HG02623 (cell line): Measurements from ENCODE around the gene TAF4B.

Experiments
- ATAC-seq: cut with Tn5 transposase; IDR thresholded peaks from one replicate; pipeline ENCODE4 v1.9.1; 2021; ENCODE audit warnings: moderate library complexity; ENCODE audit not compliant: unreplicated experiment

TAF4B gene

DNA sequence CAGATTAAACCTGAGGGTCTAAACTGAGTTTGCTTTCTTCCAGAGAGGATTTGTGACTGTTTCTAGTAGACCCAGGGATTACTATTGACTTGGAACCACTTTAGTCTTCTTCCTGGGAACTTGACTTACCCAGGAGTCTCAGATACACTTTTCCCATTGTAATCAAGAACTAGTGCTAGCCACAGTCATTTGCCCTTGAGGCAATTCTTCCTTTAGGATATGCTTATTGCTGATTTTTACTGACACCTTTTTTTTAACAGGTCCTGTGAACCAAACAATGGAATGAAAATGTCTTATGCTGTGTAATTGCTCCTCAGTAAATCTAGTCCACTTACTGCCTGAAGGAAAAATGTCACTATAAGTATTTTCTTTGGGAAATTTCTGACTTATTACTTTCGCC is 78.3 kb downstream of the TAF4B start:
- ATAC-seq = no peak

DNA sequence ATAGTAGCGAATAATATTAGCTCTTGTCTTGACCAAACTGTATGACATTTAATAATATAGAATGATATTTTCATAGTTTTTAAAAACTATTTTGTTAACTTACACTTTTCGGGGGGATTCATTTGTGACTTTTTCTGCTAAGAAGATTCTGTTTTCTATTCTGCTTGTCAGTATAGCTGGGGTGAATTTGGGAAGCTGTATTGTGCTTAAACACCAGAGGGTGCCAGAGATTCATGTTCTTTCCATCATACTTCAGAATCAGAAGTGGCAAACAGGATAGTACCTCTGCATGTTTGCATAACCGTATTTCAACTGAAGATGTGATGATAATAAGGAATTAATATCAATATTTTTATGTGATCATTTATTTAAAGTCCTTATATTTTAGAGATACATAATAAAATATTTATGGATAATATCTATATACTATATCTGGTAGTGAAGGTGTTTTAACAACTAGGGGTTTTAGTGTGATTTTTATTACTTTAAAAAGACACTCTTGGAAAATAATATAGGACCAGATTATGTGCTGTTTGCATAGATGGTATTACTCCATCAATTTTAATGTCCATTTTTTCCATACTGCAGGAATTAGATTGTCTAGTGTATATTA is 81.0 kb downstream of the TAF4B start:
- ATAC-seq = peak; percentile 63

DNA sequence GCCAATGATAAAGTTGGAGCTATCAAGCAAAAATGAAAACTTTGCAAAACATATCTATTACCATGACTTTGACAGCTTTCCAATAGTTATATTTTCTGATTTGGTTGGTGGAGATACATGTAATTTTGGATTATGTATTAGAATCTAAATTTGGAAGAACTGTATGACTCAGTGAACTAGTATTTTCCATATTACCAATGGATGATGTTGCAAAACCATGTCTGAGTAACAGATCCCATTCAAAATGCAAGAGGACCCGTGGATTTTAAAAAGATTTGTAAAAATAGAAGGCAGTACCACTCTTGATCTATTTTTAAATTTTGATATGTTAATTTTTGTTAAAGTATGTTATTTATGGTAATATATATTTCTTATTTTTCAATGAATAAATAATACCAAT is 83.0 kb downstream of the TAF4B start:
- no peak for ATAC-seq

DNA sequence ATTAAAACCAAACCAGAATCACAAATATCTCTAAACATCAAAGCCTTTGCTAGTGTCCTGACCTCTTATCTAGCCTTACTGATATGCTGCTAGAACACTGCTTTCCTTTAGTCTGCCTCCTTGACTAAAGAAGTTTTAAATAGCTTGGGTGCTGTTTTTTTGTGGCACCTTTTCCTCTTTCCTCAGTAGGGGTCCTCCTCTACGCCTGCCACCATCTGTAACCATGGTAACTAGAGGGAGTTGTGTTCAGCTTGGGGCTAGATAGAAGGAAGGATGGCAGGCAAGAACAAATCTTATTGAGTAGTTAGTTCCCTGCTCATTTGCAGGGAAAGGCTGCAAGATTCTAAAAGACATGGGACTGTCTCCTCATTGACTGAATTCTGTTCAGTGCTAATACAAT is 86.0 kb downstream of the TAF4B start:
- no peak for ATAC-seq

DNA sequence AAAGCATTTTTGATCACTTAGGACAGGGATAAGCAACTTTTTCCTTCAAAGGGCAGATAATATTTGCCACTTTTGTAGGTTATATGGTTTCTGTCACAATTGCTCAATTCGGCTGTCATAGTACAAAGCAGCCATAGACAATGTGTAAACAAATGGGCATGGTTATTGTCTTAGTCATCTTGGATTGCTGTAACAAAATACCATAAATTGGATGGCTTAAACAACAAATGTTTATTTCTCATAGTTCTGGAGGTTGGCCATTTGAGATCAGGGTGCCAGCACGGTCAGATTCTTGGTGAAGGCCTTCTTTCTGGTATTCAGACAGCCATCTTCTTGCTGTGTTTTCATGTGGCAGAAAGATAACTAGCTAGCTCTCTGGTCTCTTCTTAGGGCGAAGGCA is 91.2 kb downstream of the TAF4B start:
- no peak for ATAC-seq

DNA sequence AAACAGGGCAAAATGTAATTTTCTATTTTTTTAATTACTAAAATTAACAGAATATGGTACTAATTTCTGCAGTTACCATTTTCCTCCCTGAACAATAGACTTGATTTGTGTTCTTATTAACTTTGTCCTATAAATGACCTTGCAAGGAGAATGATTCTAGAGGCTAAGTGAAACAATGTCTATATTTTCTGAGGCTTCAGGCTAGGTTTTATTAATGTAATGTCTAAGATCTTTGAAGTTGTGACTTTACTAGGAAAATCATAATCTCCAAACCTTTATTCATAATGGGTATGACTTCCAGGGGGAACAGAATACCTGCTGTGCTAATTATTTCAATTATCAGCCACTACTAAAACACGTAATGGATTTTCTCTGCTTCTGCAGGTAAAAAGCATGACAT is 94.4 kb downstream of the TAF4B start:
- no peak for ATAC-seq

DNA sequence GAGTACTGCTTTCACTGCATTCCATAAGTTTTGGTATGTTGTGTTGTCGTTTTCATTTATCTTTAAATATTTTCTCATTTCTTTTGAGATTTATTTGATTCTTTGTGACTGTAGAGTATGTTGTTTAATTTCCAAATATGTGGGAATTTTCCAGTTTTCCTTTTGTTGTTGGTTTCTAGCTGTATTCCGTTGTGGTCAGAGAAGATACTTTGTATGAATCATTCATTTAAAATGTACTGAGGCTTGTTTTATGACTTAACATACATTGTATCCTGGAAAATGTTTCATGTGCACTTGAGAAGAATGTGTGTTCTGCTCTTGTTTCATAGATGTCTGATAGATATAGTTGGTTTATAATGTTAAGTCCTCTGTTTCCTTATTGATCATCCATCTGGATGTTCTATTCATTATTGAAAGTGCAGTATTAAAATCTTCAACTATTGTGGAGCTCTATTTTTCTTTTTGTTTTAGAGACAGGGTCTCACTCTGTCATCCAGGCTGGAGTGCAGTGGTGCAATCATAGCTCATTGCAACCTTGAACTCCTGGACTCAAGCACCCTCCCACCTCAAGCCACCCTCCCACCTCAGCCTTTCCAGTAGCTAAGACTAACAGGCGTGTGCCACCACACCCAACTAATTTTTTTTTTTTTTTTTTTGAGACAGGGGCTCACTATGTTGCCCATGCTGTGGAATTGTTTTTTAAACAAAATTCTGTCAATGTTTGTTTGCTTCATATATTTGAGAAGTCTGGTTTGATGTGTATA is 96.8 kb downstream of the TAF4B start:
- ATAC-seq = no peak

DNA sequence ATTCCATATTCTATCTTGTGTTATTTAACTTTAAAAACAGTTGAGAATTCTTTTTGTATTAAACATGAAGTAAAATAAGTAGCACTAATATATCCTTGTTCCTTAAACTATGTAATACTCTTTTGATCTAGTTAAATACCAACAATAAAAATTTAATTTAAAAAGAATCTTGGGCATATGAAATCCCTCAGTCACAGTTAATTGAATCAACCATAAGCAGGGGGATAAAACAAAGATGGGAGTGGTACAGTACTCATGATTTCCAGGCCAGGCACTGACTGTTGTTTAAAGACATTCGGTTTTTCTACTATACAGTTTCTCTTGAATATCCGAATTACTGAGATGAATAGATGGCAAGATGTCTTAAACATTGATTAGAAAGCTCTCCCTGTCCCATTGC is 99.5 kb downstream of the TAF4B start:
- ATAC-seq = no peak

DNA sequence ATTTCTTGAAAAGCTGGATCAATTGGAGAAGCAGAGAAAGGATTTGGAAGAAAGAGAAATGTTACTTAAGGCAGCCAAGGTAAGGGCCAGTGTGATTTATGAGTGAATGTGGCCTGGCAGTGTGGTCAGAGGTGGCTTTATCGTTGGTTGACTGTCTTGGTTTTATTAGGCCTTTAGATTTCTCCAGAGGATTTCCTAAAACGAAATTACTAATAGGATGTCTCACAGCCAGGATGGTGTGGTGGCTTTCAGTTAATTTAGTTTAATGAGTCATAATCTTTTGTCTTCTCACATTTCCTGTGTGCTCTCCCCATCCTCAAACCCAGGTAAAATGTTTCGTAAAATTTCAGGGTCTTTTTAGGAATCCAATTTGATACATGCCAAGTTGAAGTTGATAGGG is 100.8 kb downstream of the TAF4B start:
- no peak for ATAC-seq

DNA sequence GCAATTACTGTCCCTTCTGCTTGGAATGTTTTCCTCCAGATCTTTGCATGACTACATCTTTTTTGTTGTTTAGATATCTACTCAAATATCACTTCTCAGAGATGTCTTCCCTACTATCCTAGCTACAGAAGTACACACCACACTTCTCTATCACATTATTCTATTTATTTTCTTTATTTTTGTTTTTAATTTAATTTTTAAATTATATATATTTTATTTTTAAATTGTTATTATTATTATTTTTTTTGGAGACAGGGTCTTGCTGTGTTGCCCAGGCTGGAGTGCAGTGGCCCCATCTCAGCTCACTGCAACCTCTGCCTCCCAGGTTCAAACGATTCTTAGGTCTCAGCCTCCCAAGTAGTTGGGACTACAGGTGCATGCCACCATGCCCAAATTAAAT is 106.7 kb downstream of the TAF4B start:
- ATAC-seq = no peak

DNA sequence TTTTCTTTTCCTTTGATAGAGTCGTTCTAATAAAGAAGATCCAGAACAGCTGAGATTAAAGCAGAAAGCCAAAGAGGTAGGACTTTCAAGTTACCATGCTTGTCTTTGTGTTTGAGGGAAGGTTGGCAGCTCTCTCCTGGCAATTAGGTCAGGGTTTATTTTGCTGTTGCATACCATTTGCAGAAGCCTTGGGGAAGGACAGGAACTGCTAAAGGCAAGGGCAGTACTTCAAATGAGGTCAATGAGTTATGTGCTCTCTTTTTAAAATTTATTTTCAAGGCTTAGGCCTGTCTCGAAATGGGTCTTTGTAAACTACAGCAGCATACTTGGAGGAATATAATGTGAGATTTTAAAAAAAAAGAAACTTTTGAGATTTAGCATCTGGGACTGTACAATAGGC is 108.9 kb downstream of the TAF4B start:
- no peak for ATAC-seq

DNA sequence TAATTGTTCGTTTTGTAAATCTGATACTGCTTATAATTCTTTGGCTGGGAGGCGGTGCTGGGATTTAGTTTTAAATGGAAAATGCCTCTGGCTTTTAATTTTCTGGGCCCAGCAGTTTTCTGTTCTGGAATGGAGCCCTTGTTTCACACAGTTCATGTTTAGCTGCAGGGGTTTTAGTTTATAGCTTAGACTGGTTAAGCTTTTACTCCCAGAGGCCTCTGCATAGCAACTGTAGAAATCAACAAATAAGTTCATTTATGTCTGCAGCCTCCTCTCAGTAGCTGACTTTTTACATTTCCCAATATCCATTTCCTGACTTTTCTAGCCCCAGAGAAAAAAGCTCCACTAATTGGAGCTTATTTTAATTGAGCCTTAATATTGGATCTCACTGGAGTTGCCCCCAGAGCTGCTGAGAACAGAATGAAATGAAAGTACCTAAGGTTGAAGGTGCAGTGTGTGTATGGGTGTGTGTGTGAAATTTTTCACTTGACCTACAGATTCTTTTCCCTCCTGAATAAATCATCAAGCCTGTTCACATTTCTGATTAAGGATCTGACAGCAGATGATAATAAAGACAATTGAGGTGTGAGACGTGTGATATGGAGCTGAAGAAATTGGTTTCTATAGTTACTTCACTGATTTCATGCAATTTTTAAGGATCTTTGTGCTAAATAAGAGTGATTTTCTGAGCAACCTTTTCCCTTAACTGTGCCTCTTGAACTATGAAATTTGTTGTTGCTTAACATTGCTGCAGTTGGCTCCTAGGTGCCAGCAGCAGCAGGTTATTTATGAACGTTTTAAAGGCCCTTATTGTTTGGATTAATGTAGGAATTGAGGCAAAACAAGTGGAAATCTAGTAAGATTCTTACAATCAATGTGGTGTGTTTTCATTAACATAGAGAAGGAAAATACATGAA is 109.6 kb downstream of the TAF4B start:
- no peak for ATAC-seq

DNA sequence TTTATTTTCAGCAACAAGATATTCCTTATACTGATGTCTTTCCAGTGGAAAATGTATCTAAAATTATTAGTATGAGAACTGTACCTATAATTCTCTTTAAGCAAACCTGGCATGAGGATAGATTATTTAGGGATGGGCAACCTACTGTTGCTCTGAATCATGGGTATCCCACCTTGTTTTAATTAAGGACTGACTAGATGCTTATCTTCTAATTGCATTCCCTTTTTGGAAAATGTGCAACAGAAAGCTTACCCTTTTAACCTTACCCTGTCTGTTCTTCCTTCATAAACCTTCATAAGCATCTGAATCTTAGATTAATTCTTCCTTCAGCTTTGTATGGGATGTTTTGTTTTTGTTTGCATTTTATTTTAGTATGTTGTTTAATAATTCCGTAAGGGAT is 110.3 kb downstream of the TAF4B start:
- ATAC-seq = no peak

DNA sequence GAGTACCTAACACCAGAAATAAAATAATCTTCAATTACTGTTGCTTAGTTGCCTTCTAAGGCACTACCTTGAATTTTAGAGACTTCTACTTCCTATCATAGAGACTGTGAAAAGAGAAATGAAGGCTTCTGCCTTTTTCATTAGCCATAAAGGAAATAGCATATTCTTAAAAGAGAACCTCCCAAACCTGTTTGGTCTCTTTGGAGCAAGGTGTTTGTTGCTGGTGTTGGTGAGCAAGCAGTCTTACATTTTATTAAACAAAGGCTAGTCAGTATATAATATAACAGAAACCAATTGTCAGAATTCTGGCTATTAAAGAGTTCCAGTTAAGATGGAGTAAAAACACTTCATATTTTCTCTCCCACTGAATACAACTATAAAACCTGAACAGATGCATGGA is 116.4 kb downstream of the TAF4B start:
- no peak for ATAC-seq

DNA sequence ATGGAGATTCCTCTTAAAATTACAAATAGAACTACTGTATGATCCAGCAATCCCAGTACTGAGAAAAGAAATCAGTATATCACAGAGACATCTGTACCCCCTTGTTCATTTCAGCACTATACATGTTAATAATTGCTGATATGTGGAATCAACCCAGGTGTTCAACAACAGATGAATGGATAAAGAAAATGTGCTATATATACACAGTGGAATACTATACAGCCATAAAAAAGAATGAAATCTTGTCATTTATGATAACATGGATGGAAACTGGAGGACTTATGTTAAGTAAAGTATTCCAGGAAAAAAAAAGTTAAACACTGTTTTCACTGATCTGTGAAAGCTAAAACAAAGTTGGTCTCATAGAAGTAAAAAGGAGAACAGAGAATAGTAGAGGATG is 124.7 kb downstream of the TAF4B start:
- ATAC-seq = no peak

DNA sequence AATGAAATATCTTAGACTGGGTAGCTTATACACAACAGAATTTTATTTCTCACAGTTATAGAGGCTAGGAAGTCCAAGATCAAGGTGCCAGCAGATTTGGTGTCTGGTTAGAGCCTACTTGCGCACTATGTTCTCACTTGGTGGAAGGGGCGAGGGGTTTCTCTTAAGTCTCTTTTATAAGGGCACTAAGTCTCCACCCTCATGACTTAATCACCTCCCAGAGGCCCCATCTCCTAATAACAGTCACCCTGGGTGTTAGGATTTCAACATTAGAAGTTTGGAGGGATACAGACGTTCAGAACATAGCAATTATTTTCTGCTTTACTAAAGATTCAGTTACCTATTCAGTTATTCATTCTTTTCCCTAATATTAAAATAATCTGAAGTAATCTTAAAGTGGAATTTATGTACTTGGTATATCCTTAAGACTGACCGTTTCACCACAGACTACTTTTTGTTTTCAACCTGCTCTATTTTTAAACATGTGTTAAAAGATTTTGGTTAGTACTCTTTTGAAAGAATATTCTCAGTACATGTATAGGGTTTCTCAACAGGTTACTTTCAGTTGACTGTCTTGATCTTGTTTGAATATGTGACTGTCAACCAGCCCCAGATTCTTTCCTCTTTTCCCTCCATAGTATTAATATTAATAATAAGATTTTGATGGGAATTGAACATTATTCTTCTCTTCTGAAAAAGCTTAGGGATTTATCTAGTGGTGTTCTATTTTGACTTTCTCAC is 130.0 kb downstream of the TAF4B start:
- ATAC-seq = no peak

DNA sequence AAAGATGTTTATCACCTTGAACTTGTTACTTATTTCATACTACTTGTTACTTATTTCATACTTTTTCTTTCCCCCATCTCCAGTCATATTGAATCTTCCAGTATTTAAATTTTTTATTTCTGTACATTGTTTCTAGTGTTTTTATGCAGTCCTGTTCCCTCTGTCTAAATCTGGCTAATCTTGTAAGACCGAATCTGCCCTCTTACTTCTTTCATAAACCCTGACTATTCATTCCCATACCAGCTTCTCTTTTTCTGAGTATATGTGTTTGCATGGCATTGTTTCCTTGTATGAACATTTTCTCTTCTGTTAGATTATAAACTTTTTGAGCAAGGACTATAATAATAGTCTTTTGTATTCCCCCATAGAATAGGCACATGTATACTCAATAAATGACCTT is 131.7 kb downstream of the TAF4B start:
- peak; percentile 39 for ATAC-seq

DNA sequence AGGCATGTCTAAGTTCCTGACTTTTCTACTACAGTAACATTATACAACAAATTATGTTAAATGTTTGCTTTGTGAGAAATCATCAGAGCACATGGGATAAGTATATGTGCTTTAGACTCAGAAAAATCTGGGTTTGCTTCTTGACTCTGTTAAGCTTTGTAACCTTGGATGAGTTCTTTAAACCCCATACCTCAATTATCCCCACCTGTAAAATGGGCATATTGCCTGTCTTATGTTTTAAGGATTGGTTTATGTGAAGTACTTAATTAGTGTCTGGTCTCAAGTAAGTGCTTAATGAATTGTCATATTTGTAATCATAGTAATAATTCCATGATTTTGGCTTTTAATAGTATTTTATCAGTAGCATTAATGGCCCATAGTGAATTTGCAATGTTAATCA is 135.8 kb downstream of the TAF4B start:
- ATAC-seq = no peak

DNA sequence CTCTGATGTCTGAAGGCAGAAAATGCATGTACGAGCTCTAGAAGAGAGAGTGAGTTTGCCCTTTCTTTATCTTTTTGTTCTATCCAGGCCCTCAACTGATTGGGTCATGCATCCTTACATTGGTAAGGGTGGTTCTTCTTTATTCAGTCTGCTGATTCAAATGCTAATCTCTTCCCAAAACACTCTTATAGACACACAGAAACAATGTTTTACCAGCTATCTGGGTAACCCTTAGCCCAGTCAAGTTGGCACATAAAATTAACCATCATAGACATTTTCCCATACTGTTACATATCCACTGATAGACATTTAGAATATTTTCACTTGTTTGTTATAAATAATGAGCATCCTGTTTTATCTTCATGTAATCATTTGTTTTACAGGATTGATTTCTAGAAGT is 141.2 kb downstream of the TAF4B start:
- no peak for ATAC-seq

DNA sequence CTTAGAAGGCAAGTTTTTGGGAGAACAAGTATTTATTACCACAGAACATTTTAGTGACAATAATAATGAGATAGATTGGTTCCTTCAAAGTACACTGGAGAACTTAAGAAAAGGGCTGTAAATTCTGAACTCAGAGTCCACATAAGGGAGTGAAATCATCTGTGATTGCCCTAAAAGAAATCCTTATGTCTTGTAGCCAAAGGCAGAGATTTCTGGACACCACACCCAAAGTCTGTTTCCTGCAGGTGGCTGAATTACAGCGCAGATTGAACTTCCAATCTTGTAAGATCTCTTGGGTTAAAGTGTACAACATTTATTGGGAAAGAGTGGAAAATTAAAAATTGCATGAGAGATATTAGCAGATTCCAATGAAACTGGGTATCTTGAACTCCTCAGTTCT is 143.8 kb downstream of the TAF4B start:
- ATAC-seq = no peak

DNA sequence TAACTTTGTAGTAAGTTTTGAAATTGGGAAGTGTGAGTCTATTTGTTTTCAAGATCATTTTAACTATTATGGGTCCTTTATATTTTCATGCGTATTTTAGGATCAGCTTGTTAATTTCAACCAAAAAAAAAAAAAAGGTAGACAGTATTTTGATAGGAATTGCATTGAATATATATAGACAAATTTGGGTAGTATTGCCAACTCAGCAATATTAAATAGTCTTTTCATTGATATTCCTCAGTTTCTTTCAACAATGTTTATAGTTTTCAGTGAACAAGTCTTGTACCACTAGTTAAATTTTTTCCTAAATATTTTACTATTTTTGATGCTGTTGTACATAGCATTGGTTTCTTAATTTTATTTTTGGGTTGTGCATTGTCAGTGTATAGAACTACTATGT is 149.9 kb downstream of the TAF4B start:
- no peak for ATAC-seq
